MM.1S (cell line): ENCODE results near the gene GNE.

Experiments
- DNase-seq: peaks from one replicate; pipeline ENCODE4 v3.0.0-alpha.2; 2015
- H2AFZ ChIP-seq: fragments of 300-600 bp; sonication (generic); 2 replicates; pipeline ENCODE4 v1.6.0; 2016; ENCODE audit warnings: antibody characterized with exemption, low read length
- H3F3A ChIP-seq: fragments of 300-600 bp; sonication (generic); 2 replicates; pipeline ENCODE4 v1.6.1; 2016; ENCODE audit warnings: mild to moderate bottlenecking, antibody characterized with exemption, low read length, moderate library complexity, mixed read lengths; ENCODE audit not compliant: insufficient read depth
- H3K27ac ChIP-seq: fragments of 300-600 bp; sonication (generic); 2 replicates; pipeline ENCODE4 v1.5.1; 2016; ENCODE audit warnings: mild to moderate bottlenecking, low read length
- H3K27me3 ChIP-seq: fragments of 300-600 bp; sonication (generic); replicated peaks from 2 replicates; pipeline ENCODE4 v1.6.0; 2016; ENCODE audit warnings: low read length; ENCODE audit not compliant: insufficient read depth
- H3K36me3 ChIP-seq: fragments of 300-600 bp; sonication (generic); replicated peaks from 2 replicates; pipeline ENCODE4 v1.6.1; 2016; ENCODE audit warnings: mild to moderate bottlenecking, low read length, mixed read lengths; ENCODE audit not compliant: insufficient read depth
- H3K4me1 ChIP-seq: fragments of 300-600 bp; sonication (generic); 2 replicates; pipeline ENCODE4 v1.6.1; 2016; ENCODE audit warnings: low read length, mixed read lengths
- H3K4me2 ChIP-seq: fragments of 300-600 bp; sonication (generic); 2 replicates; pipeline ENCODE4 v1.6.0; 2016; ENCODE audit warnings: low read depth, low read length
- H3K4me3 ChIP-seq: fragments of 300-600 bp; sonication (generic); 2 replicates; pipeline ENCODE4 v1.5.1; 2016; ENCODE audit warnings: low read length, mixed read lengths
- H3K79me2 ChIP-seq: fragments of 300-600 bp; sonication (generic); 2 replicates; pipeline ENCODE4 v1.6.1; 2016; ENCODE audit warnings: mixed run types, low read length, mixed read lengths
- H3K9ac ChIP-seq: fragments of 300-600 bp; sonication (generic); 2 replicates; pipeline ENCODE4 v1.6.1; 2016; ENCODE audit warnings: low read length, mixed read lengths
- H3K9me2 ChIP-seq: fragments of 300-600 bp; sonication (generic); replicated peaks from 2 replicates; pipeline ENCODE4 v1.6.1; 2016; ENCODE audit warnings: mild to moderate bottlenecking, low read length, mixed read lengths; ENCODE audit not compliant: insufficient read depth
- H3K9me3 ChIP-seq: fragments of 300-600 bp; sonication (generic); replicated peaks from 2 replicates; pipeline ENCODE4 v1.6.1; 2016; ENCODE audit warnings: mild to moderate bottlenecking, low read length, mixed read lengths; ENCODE audit not compliant: insufficient read depth
- H4K20me1 ChIP-seq: fragments of 300-600 bp; sonication (generic); 2 replicates; pipeline ENCODE4 v1.6.1; 2016; ENCODE audit warnings: mild to moderate bottlenecking, low read length, moderate library complexity, mixed read lengths; ENCODE audit not compliant: insufficient read depth
- EZH2 ChIP-seq: fragments of 300-600 bp; sonication (generic); optimal IDR thresholded peaks from 2 replicates; pipeline ENCODE3; 2017; ENCODE audit warnings: low read depth, mild to moderate bottlenecking, antibody characterized with exemption, low read length, mixed read lengths
- EZH2phosphoT487 ChIP-seq: fragments of 300-600 bp; sonication (generic); IDR thresholded peaks from 2 replicates; pipeline ENCODE4 v1.6.1; 2018; ENCODE audit warnings: antibody characterized with exemption, low read length
- TF ChIP-seq, protein P1 (sequence below): fragments of 300-600 bp; sonication (generic); IDR thresholded peaks from 2 replicates; pipeline ENCODE4 v1.5.1; 2016; ENCODE audit warnings: antibody characterized with exemption, low read length, mixed read lengths

The GNE gene

DNA sequence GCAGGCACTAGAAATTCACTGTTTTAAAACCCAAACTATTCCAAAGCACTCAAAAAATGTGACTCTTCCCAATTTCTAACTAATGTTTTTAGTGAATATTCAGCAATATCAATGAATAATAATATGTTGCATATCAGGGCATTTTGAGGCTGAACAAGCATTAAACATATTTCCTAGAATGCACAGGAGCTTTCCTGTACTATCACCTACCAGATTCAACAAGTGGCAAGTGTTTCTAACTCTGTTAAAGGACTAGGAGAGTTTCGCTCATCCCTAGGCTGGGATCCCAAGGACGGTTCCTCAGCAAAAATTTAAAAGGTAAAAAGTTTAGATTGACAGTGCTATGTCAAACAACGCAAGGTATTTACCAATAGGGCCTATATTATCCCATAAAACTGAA is 21.0 kb downstream of the GNE start:
- Histone ChIP-seq H3F3A (no peaks in the 10 kb centered on the region), H2AFZ (no peak overlapping the region), H3K9me2 (no peaks in the 10 kb centered on the region), H3K79me2 (no peaks in the 10 kb centered on the region), H3K27ac (no peak overlapping the region), H3K4me3 (no peak overlapping the region), H3K27me3 (no peaks in the 10 kb centered on the region), H3K36me3 (no peaks in the 10 kb centered on the region), H4K20me1 (no peaks in the 10 kb centered on the region), H3K4me1 (no peaks in the 10 kb centered on the region), H3K4me2 (no peak overlapping the region), H3K9me3 (no peaks in the 10 kb centered on the region), H3K9ac (no peak overlapping the region)
- DNase-seq = no peak
- TF ChIP-seq EZH2phosphoT487 (no peak), EZH2 (no peak)
- TF ChIP-seq, protein P1, sequence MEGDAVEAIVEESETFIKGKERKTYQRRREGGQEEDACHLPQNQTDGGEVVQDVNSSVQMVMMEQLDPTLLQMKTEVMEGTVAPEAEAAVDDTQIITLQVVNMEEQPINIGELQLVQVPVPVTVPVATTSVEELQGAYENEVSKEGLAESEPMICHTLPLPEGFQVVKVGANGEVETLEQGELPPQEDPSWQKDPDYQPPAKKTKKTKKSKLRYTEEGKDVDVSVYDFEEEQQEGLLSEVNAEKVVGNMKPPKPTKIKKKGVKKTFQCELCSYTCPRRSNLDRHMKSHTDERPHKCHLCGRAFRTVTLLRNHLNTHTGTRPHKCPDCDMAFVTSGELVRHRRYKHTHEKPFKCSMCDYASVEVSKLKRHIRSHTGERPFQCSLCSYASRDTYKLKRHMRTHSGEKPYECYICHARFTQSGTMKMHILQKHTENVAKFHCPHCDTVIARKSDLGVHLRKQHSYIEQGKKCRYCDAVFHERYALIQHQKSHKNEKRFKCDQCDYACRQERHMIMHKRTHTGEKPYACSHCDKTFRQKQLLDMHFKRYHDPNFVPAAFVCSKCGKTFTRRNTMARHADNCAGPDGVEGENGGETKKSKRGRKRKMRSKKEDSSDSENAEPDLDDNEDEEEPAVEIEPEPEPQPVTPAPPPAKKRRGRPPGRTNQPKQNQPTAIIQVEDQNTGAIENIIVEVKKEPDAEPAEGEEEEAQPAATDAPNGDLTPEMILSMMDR = no peak

DNA sequence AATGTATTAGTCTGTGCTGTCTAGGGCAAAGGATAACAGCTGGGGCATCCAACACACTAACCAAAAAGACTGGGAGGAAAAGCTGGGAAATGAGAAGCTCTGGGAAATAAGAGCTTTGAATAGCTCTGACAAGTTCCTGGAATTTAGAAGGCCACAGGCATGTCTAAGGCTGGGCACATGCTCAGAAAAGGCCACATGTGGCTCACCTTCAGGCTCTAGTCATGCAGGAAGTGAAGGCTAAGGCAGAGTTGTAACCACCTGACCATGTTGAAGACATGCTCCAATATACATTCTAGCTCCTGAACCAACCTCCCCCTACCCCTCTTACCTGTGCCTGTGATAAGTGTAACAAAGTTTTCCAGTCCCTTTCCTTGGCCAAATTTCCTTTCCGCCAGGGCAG is 35.8 kb downstream of the GNE start:
- DNase-seq = no peak
- no peak overlapping the region for H3K4me2 ChIP-seq
- H3F3A ChIP-seq = no peaks in the 10 kb centered on the region
- peaks cover 5% of the 10 kb centered on the region for H3K36me3 ChIP-seq
- H3K4me3 ChIP-seq = no peak overlapping the region
- no peaks in the 10 kb centered on the region for H3K9me2 ChIP-seq
- H2AFZ ChIP-seq = no peak overlapping the region
- H3K27ac ChIP-seq = no peak overlapping the region
- no peaks in the 10 kb centered on the region for H3K9me3 ChIP-seq
- no peaks in the 10 kb centered on the region for H3K4me1 ChIP-seq
- no peaks in the 10 kb centered on the region for H3K79me2 ChIP-seq
- no peak overlapping the region for H3K9ac ChIP-seq
- TF ChIP-seq EZH2phosphoT487 (no peak), EZH2 (no peak)
- TF ChIP-seq, protein P1 = no peak
- no peaks in the 10 kb centered on the region for H3K27me3 ChIP-seq
- H4K20me1 ChIP-seq = no peaks in the 10 kb centered on the region

DNA sequence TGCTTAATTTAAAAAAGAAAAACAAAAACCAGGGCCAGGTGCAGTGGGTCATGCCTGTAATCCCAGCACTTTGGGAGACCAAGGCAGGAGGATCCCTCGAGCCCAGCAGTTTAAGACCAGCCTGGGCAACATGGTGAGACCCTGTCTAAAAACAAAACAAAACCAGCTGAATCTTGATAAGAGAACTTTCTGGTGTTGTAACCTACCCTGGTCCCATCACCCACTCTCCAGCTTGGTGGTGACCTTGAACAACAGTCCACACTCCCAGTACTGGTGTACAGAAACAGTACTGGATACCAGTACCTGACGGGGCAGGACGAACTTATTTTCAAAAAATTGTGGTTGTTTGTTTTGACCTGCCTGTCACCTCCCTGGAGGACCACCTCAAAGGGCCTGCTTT is 36.6 kb downstream of the GNE start:
- no peak overlapping the region for H3K4me3 ChIP-seq
- H3K4me2 ChIP-seq = no peak overlapping the region
- no peak overlapping the region for H3K27ac ChIP-seq
- DNase-seq = no peak
- no peaks in the 10 kb centered on the region for H3K9me3 ChIP-seq
- no peaks in the 10 kb centered on the region for H4K20me1 ChIP-seq
- no peak overlapping the region for H3K9ac ChIP-seq
- no peaks in the 10 kb centered on the region for H3K9me2 ChIP-seq
- no peaks in the 10 kb centered on the region for H3K27me3 ChIP-seq
- H3K36me3 ChIP-seq = peaks cover 5% of the 10 kb centered on the region
- TF ChIP-seq EZH2phosphoT487 (no peak), EZH2 (no peak)
- TF ChIP-seq, protein P1 = no peak
- H3F3A ChIP-seq = no peaks in the 10 kb centered on the region
- no peaks in the 10 kb centered on the region for H3K4me1 ChIP-seq
- H3K79me2 ChIP-seq = no peaks in the 10 kb centered on the region
- no peak overlapping the region for H2AFZ ChIP-seq
